ENCODE measurements around the gene LRRC2. TPM values are rescaled to one million over a fixed set of nuclear protein-coding genes. Genes with fewer than 3 reads are reported as not detected.

LRRC2 gene
- total RNA-seq, 1 donor = 2.2 TPM

- no peak for TF ChIP-seq CTCF (IDR thresholded peaks at IDR 0.05; ENCODE audit: insufficient read depth, low read depth, low read length)
- no peak overlapping the region for H3K4me3 ChIP-seq (ENCODE audit: low read depth, low read length)
- no peak for DNase-seq (ENCODE audit: low read depth)
Measured at GRCh38 chr3:46521096-46521495, 45.0 kb downstream of the LRRC2 start.

GRCh38 chr3:46520531-46520930 is 45.6 kb downstream of the LRRC2 start:
- no peak overlapping the region for H3K4me3 ChIP-seq (ENCODE audit: low read depth, low read length)
- DNase-seq (ENCODE audit: low read depth) = no peak
- no peak for TF ChIP-seq CTCF (IDR thresholded peaks at IDR 0.05; ENCODE audit: insufficient read depth, low read depth, low read length)

DNA sequence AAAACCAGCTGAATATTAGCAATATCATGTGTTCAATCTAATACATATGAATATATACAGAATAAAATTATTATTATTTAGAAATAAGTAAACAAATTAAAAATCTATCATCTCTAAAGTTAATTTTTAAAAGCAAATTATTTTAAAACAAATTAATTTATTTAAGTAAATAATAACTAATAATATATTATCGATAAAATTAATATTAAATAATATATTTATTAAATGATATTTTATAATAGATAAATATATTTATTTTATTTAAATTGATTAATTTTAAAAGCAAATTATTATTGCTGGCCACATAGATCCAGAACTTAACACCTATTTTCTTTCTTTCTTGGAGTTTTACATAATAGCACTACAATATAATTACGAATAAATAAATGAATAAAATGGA is 46.1 kb downstream of the LRRC2 start:
- no peak for TF ChIP-seq CTCF (IDR thresholded peaks at IDR 0.05; ENCODE audit: insufficient read depth, low read depth, low read length)
- no peak for DNase-seq (ENCODE audit: low read depth)
- H3K4me3 ChIP-seq (ENCODE audit: low read depth, low read length) = no peak overlapping the region

DNA sequence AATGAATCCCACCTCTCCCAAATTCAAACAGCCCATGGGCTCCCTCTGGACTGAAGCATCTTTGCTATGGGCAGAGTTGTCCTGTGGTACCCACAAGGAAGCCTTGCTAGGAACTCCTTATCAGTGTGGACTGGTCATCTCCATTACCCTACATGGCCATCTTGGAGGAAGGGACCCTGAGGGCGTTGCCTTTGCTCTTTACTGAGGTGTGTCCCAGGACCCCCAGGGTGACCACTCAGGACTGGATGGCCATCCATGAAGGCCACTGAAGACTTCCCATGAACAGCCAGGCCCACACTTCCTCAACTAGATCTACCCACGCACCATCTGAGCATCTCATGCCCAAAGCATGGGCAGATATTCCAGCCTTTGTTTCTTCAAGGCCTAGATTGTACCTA is 48.3 kb downstream of the LRRC2 start:
- no peak for DNase-seq (ENCODE audit: low read depth)
- H3K4me3 ChIP-seq (ENCODE audit: low read depth, low read length) = no peak overlapping the region
- TF ChIP-seq CTCF (IDR thresholded peaks at IDR 0.05; ENCODE audit: insufficient read depth, low read depth, low read length) = no peak

GRCh38 chr3:46517016-46517783 is 48.9 kb downstream of the LRRC2 start:
- TF ChIP-seq CTCF (IDR thresholded peaks at IDR 0.05; ENCODE audit: insufficient read depth, low read depth, low read length) = no peak
- H3K4me3 ChIP-seq (ENCODE audit: low read depth, low read length) = no peak overlapping the region
- peak; percentile 30 for DNase-seq (ENCODE audit: low read depth)

DNA sequence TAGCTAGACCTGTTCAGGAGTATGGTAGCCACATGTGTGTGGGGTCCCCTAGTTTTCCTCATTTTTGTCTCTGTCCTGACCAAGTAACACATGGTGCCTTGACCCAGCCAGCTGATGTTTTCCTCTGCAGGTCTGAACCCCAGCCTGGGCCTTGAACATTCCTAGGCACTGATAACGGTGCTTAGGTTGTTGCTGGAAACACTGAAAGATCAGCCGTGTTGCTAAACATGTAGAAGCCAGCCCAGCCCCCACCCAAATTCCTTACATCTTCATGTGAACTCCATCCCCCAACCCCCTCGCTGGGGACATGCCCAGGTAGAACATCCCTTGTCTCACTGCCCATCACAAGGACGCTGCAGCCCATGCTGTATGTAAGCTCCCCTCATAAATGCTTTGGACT is 49.6 kb downstream of the LRRC2 start:
- no peak overlapping the region for H3K4me3 ChIP-seq (ENCODE audit: low read depth, low read length)
- TF ChIP-seq CTCF (IDR thresholded peaks at IDR 0.05; ENCODE audit: insufficient read depth, low read depth, low read length) = no peak
- DNase-seq (ENCODE audit: low read depth) = no peak

Data from fibroblast of villous mesenchyme (primary cell).